GM19397 (cell line): ENCODE results near the gene TEDC2.

Experiments used
- ATAC-seq: cut with Tn5 transposase; IDR thresholded peaks from one replicate; pipeline ENCODE4 v1.9.1; 2021; ENCODE audit warnings: mild to moderate bottlenecking, moderate library complexity; ENCODE audit not compliant: unreplicated experiment

Gene TEDC2

DNA sequence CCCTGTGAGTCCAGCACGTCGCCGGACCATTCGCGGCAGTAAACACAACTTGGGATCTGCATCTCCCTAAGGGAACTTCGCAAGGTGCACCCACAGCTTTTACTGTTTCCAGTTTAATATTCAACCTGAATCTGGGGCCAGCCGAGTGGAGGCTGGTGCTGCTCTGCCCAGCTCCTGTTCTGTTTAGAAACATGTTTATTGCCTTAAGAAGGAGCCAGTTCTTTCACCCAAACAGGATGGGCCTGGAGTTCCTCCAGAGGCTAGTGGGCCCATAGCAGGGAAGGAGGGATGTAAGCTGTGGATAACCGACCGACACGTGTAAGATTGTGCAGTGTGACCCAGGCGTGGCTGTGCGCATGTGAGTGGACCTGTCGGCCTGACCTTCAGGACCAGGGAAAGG lies 32.4 kb downstream of the TEDC2 start:
- ATAC-seq: no peak

- ATAC-seq: no peak
Observed at GRCh38 chr16:2493605-2494004, 33.7 kb downstream of the TEDC2 start.

GRCh38 chr16:2494616-2495015 lies 34.7 kb downstream of the TEDC2 start:
- no peak for ATAC-seq

DNA sequence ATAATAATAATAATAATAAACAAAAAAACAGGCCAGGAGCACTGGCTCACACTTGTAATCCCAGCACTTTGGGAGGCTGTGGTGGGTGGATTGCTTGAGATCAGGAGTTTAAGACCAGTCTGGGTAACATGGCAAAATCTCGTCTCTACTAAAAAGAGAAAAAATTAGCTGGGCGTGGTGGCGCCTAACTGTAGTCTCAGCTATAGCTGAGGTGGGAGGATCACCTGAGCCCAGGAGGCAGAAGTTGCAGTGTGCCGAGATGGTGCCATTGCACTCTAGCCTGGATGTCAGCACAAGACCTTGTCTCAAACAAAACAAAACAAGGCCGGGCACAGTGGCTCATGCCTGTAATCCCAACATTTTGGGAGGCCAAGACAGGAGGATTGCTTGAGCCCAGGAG lies 35.1 kb downstream of the TEDC2 start:
- no peak for ATAC-seq

DNA sequence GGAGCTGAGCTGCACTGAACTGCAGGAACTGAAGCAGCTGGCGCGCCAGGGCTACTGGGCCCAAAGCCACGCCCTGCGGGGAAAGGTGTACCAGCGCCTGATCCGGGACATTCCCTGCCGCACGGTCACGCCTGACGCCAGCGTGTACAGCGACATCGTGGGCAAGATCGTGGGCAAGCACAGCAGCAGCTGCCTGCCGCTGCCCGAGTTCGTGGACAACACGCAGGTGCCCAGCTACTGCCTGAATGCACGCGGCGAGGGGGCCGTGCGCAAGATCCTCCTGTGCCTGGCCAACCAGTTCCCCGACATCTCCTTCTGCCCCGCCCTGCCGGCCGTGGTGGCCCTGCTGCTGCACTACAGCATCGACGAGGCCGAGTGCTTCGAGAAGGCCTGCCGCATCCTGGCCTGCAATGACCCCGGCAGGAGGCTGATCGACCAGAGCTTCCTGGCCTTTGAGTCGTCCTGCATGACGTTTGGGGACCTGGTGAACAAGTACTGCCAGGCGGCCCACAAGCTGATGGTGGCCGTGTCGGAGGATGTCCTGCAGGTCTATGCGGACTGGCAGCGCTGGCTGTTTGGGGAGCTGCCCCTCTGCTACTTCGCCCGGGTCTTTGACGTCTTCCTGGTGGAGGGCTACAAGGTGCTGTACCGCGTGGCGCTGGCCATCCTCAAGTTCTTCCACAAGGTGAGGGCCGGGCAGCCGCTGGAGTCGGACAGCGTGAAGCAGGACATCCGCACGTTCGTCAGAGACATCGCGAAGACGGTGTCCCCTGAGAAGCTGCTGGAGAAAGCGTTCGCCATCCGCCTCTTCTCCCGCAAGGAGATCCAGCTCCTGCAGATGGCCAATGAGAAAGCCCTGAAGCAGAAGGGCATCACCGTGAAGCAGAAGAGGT lies 36.6 kb downstream of the TEDC2 start:
- ATAC-seq: no peak

DNA sequence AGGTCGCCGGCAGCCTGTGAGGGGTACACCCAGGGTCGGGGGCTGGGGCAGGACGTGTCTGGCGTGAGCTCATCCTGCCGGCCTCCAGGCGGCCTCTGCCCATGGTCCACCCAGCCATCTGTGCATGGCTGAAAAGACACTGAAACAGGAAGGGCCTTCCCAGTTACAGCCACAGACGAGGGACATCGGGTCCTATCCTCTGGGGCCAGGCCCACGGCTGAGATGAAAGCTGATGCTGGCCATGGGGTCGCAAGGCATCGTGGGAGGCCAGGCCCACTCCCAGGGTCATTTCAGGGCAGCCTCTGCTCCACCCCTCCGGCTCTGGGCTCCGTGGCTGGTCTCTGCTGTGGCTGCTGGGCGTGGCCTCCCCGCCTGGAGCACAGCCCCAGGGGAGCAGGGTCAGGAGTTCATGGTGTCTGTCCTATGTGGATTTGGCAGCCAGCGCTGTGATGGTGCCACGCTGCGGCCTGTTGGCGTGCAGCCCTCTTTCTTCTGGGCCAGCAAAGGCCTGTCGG lies 37.3 kb downstream of the TEDC2 start:
- ATAC-seq: no peak

GRCh38 chr16:2497695-2498484 lies 38.0 kb downstream of the TEDC2 start:
- ATAC-seq: no peak

DNA sequence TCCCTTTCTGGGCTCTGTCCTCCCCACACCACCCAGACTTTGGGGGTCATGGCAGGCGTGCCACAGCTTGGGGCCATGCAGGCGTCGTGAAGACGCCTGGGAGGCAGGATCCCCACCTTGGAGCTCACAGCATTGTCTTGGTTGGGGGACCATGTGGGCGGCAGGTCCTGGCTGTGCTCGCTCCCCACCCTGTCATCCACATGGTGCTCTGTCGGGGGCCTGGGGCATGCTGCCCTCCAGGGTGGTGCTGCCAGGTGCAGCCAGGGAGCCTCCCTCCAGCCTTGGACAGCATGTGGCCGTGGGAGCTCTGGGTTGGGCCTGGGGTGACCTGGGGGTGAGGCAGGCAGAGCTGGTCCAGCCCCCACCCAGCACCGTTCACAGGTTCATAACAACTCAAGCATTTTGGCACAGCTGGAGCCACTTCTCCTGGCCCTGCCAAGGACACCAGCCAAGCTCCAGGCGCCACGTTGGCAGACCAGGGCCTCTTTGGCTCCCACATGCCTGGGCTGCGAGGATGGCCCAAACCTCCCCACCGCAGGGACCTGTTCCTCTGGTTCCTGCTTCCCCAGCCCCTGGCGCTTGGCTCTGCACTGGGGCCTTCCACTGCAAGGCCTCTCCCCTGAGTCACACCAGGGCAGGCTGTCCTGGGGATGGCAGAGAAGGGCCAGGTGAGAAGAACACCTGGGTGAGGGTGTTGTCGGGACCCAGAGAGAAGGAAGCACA lies 38.8 kb downstream of the TEDC2 start:
- no peak for ATAC-seq

- ATAC-seq: no peak
Observed at GRCh38 chr16:2499454-2499853, 39.5 kb downstream of the TEDC2 start.

DNA sequence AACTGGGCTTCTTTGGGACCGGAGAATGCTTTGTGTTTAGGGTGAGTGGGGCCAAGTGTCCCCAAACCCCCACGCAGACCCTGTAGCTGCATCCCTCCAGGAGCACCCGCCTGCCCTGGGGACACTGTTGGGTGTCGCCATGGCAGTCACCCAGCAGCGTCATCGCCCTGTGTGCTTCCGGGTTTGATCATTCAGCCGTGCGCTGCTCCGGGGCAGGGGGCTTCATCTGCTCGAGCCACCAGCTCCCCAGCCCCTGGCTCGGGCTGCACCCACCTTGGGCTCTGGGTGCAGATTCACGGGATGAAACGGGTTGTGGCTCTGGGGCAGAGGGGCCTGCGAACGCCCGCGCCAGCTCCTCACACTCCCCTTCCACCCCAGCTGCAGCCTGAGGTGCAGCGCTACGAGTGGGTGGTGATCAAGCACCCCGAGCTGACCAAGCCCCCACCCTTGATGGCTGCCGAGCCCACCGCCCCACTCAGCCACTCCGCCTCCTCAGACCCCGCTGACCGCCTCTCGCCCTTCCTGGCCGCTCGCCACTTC lies 40.1 kb downstream of the TEDC2 start:
- no peak for ATAC-seq

DNA sequence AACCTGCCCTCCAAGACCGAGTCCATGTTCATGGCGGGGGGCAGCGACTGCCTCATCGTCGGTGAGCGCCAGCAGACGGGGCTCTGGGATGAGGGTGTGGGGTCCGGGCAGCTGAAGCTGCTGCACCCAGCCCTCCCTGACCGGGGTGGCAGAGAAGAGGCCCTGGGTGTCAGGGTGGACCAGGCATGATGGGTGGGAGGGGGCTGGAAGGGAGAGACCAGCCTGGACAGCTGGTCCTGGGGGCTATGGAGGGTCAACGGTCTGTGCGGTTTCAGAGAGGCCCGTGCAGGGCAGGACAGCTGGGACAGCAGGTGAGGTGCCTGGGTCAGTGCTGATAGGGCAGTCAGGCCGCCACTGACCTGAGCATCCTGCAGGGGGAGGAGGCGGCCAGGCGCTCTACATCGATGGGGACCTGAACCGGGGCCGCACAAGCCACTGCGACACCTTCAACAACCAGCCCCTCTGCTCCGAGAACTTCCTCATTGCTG lies 40.6 kb downstream of the TEDC2 start:
- ATAC-seq: no peak

- no peak for ATAC-seq
Observed at GRCh38 chr16:2500918-2501750, 41.2 kb downstream of the TEDC2 start.

DNA sequence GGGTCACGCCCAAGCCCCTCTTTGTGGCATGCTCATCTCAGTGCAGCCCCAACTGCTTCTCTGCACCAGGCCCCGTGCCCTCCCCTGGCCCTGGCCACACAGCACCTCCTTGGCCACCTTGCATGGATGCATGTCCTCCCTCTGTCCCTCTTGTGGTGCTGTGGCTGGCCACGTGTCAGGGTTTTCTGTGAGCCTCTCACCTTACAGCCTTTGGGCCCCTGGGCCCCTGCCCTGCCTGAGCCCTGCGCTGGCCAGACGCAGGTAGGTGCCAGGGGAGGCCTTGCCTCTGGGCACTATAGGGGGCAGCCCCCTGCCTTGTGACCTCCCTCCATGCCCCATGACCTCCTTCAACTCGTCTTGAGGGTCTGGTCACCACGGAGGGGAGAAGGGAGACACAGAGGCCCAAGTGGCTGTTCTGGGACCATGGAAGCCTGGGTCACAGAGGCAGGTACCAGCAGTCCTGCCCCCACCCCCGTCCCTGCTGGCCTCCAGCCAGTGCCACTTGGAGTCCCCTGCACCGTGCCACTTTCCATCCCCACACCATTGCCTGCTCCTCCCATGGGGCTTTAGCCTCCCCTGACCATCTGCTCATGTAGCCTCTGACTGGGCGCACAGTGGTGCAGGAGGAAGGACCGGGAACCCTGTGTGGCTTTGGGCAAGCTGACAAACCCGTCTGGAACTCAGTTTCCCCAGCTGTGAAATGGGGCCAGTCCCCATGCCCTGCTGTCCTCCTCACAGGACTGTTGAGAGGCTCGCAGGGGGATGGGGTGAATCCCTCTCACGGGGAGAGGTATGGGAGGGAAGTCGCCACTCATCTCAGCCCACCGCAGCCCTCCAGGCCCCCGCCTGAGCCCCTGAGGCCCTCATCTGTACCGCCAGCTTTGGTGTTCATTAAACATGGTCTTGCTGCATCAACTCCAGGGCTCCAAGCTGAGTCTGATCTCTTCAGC lies 42.3 kb downstream of the TEDC2 start:
- ATAC-seq: no peak

GRCh38 chr16:2505695-2506094 lies 45.8 kb downstream of the TEDC2 start:
- no peak for ATAC-seq

GRCh38 chr16:2507052-2507659 lies 47.2 kb downstream of the TEDC2 start:
- ATAC-seq: no peak

DNA sequence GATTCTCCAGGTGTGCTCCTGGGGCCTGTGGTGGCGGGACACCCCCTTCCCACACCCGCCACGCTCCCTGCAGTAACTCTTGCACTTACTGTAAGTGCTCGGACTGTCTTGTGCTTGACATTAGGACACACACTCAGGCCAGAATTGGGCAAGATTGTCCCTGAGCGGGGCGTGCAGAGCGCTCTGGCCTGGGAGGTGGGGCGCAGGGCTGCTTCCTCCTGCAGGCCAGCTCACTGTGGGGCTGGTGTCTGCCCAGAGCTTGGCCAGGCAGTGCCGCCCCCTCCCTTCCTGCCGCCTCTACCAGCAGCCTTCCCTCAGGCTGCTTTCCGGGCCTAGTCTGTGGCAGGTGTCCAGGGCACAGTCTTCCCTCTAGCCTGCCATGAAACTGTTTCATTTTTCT lies 47.8 kb downstream of the TEDC2 start:
- ATAC-seq: no peak

DNA sequence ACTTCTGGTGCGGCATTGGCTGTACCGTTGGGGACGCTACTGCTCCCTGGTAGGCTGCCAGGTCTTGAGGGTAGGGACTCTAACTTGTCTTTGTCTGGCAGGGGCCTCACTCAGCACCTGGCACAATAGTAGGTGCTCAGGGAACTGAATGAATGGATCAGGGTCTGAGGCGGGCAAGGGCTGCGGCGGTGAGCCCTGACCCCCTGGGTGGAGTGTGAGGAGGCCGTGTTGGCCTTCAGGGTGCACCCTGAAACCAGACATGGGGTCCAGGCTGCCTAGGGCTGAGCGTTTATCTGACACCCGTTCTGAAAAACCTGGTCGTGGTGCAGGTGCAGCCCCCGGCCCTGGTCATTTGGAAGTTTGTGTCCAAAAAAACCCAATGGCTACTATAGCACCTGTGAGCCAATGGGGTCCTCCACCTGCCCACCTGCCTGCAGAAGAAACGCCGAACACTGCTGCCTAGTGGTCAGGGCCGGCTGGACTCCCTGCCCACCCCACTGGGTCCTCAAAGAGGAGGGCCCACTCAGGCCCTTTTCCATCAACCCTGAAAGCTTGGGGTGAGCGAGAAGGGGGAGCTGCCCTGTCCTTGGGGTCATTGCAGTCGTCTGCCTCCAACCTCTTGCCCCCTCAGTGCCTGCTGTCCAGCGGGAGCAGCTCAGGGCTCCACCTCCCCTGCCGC lies 49.0 kb downstream of the TEDC2 start:
- ATAC-seq: no peak
